HG03280 (cell line): Measurements from ENCODE around the gene NCAM2.

Source experiments
- ATAC-seq: cut with Tn5 transposase; IDR thresholded peaks from one replicate; pipeline ENCODE4 v1.9.1; 2021; ENCODE audit warnings: mild to moderate bottlenecking, moderate library complexity; ENCODE audit not compliant: unreplicated experiment

Gene NCAM2

DNA sequence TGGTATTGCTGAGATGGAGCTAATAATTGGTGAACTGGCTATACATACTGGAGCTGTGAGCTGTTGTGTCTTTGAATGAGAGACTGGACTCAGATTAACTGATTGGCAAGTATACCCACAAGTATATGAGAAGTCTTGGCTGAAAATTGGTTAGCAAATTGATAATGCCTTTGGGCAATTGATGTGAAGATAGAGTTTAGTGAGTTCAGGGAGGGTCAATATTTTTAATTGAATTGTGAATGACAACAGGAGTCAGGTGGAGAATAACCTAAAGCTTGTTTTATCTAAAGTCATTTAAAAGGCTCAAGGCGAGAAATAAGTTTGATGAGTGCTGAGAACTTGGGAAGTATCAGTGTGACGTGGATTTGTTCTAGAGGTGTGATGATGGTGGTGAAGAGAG is 27.5 kb downstream of the NCAM2 start:
- ATAC-seq: no peak

DNA sequence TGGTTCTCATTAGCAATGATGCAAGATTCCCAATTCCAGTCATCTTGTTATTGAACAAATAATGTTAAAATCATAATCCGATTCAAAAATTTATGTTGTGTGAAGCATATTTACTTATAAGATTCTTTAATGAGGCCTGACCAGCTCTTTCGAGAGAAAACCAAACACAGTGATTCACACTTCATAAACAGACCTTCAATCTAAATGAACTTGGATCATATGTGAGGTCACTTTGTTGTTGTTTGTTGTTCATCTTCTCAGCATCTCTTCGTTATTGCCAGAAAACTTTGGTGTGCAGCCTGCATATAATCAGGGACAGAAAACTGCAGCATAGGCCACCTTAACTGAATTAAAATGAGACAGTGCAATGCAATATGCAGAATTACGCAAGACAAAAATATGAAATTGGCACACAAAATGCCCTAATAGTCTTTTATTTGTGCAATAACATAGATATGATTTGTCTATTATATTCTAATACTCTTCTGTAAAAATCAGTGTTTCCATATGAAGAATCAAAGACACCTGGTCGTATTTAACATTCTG is 30.1 kb downstream of the NCAM2 start:
- no peak for ATAC-seq

DNA sequence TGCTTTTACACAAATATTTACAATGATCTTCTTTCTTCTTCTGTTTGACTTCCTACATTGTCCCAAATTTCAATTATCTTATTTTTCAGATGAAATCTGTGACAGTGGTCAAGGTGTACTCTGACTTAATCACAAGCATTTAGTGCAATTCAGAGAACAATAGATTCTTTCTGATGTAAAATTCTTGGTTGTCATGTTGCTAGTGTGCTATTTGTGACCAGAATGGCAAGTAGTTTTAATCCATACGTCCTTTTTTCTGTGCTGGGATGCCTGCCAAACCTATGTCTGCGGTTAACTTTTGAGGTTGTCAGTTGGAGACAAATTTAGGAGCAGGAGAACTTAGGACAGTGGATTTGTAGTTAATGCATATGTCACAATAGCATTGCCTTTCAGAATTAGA is 31.0 kb downstream of the NCAM2 start:
- ATAC-seq: no peak

DNA sequence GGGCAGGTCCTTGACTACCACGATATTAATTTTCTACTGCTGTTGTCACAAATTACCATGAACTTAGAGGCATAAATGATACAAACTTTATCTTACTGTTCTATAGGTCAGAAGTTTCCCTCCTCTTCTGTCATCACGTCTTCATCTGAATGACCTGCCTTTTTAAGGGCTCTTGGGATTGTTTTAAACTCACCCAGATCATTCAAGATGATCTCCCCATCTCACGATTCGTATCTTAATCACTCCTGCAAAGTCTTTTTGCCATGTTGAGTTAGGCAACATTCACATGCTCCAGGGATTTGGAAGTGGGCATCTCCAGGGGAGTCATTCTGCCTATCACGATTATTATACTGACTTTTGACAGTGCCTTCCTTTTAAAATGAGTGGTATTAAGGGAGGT is 32.1 kb downstream of the NCAM2 start:
- no peak for ATAC-seq

DNA sequence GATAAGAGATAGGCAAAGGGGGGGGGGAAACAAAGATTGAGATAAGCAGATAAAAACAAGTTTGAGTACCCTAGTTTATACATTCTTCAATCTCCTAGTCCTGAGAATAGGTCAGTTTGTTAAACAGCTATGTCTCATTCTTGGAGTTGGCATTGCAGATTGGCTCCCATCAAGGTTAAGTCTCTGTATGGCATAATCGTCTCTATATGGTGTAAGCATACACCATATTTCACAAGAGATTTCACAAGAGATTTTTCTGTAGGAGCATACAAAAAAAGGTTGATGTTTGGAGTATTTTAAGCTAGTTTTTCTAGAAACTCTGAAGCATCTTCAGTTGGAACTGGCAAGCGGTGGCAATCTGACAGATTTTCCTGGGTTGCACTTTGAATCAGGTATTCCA is 35.8 kb downstream of the NCAM2 start:
- ATAC-seq: no peak

DNA sequence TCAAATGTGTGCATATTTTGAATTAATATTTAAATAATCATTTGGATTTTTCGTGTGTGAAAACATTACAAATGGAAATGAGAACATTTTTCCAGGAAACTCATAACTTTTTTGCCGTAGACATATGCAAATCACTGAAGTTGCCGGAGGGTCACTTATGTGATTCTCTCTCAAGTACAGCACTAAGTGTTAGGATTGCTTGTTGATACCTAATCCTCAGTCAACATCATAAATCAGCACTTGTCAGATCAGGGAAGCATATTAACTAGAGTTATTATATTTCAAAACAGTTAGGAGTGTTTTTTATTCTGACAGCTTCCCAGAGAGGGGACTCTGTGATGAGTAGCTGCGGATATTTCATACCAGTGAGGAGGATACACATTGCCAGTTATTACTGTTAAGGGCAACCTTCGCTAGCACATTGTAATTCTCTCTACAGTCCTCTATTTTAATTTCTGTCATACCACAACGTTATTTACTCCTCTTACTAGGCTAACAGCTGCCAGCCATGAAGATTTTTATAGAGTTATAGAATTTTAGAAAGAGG is 41.5 kb downstream of the NCAM2 start:
- no peak for ATAC-seq

DNA sequence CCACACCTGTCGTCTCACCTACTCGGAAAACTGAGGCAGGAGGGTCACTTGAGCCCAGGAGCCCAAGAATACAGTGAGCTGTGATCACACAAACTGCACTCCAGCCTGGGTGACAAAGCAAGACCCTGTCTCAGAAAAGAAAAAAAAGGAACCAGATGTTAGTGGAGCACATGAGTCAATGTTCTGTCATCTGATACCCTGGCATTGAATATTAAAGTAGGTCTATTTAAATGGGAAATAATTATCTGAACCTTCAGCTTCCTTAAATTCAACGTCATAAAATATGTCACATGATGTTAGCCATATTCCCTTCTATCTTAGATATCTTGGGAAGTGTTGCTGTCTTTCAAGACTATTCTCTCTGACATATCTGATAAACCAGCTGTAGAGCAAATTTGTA is 47.3 kb downstream of the NCAM2 start:
- no peak for ATAC-seq

DNA sequence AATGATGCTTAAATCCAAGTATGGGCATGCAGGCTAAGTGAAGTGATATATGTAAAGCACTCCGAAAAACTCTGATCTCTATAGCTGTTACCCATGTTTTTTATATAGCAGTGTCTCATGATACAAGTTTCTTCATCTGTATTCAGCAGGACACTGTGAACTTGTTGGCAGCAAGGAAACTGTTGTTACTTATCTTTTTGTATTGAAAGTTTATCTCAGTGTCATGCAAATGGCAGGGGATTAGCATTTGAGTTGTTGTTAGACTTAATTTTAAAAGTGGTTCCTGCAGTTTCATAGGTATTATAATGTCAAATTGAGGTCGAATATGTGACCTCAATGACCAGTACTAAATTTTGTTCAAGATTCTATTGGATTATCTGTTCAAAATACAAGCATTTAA is 47.9 kb downstream of the NCAM2 start:
- ATAC-seq: no peak

DNA sequence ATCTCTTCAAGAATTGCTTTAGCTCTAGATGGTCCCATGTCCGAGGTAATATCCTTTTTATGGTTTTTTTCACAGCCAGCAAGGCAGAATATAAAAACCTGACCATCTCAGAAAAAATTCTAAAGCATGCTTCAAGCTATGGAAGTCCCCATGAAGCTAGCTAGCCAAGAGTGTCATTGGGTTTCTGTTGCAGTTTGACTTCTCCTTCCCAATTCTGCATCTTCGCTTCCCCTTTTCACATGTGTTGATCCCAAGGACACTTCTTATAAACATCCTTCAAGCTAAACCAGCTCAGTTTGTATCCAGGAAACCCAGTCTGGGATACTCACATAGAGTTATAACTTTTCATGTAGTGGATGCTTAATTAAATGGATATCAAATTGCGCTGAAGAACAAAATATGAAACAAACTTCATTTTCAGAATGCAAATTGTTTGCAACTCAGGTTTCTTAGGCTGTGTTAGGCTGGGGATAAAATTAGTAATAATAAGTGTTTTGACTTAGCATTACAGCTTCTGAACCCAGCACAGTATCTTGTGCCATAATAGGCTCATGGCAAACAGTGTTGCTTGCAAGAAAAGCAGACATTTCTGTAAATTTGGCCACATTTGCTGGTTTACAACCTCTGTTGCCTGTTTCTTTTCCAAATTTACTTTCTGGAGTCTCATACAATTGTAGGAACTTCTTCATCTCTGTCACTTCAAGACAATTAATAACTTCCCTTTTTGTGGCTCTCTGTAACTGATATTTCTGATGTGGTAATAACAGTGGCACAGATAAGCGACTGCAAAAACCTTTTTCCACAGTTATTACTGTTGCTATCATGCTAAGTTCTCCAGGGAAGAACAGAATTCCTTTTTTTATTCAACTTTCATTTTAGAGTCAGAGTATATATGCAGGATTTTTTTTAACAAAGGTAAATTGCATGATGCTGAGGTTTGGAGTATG is 53.2 kb downstream of the NCAM2 start:
- no peak for ATAC-seq

DNA sequence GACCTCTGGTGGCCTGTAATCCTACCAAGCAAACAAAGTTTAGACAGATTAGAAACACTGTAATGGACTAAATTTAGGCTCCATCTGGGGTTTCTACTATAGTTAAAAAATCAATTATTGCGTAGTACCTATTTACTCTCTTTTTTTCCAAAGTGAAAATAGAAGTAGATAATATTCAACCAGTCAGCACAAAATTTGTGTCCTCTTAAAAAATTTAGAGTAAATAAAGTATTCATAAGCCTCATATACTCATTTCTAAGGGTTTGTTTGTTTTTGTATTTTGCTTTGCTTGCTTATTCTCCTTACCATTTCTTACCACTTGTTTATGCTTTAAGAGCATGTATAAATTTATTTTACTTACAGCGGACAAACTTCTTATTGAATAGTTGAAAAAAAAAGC is 54.5 kb downstream of the NCAM2 start:
- no peak for ATAC-seq

DNA sequence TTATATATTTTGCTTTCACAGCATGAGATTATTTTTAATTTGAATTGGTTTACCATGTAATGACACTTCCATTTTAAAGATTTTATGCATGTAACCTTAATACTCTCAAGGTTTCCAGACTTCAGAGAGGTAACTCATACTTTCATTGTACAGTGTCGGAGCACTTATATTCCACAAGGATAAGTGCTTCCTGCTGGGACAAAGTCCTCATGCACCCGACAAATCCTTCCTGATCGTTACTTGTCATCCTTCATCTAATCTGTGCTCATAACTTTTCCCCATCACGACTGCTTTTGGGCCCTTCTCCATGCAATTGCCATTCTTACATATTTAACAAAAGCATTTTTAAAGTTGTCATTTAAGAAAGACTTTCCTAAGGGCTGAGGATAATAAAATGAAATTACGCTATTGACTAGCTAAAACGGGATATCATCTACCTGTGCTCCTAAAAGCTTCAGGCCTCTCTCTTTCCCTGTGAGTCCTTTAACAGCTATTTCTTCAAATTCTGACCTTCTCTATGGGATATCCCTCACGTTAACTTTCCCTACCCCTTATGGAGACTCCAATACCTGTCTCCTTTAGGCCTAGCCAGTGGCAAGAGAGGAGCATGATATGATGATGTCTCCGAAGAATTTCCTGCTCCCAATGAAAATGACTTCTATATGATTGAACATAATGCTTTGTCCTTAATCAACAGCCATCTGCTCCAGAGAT is 59.3 kb downstream of the NCAM2 start:
- ATAC-seq: no peak

DNA sequence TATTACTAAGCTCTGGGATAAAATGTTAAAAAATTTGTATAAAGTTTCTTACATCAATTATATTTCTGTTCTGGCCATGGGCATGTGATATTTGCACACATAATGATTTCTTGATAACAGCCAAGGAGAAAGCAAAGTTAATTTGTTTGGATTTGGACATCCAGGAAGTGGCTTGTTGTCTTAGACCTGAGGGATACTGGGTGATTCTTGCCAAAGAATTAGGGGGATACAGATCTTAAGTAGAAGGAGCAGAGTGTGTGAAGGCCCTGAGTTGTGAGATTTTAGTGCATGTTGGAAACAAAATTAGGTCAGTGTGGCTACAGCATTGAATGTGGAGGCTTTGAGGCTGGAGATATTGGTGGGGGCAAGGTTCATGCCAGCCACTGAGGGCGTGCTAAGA is 65.6 kb downstream of the NCAM2 start:
- no peak for ATAC-seq

DNA sequence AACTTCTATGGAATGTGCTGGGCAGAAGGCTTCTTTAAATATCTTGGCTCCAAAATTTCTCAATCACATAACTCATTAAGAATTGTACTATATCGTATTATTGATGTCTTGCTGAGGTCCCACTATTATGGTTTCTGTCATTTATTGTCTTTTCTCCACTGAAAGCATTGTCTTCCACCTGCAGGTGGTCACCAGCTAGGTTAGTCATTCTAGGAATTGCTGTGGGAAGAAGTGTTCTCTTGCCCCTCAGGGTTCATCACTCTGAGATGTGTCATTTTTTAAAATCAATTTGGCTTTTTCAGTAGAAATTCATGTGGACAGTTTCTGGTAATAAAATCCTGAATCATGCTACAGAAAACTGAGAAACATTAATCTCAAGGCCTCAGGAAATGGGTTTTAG is 66.1 kb downstream of the NCAM2 start:
- no peak for ATAC-seq

DNA sequence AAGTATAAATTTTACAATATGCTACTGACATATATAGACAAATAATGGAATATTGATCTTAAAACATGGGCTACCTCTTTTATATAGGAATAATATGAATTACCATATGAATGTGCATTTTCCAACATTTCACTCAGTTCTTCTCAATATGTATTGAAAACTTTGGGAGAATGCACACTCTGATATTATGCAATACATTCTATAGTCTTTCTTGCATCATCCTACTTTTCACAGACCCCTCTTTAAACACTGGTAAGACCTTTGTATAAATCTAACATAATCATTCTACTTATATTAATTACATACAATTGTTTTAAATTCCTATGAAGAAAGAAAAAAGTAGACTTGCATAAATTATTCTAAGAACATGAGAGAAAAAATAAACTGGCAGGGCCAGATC is 69.2 kb downstream of the NCAM2 start:
- no peak for ATAC-seq

DNA sequence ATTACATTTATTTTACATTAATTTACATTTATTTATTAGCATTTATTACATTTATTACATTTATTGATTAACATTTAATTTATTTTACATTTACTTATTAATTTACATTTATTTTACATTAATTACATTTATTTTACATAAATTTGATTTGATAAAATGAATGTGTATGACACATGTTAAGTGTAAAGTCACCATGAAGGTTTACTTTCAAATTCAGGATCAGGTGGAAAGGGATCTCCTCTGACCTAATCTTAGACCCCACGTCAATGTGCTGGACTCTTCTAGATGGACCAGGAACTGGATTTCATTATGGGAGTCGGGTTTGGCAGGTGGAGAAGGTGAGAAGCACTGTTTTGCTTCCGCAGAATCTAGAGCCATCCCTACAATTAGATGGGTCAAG is 76.1 kb downstream of the NCAM2 start:
- no peak for ATAC-seq

DNA sequence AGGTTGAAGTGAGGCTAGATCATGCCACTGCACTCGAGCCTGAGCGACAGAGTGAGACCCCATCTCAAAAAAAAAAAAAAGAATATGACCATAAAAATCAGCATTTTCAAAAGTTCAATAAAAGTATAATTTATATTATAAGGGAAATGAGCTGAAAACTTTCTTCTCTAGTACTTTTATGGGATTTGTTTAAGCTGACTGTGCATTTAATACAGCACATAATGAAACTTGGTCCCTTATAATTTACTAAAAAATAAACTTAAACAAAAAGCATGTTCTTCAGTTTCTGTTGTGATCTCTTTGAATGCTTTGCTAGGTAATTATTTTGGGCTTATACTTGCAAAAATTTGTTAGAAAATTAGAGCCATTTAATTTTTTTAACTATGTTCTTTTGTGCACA is 77.8 kb downstream of the NCAM2 start:
- no peak for ATAC-seq

DNA sequence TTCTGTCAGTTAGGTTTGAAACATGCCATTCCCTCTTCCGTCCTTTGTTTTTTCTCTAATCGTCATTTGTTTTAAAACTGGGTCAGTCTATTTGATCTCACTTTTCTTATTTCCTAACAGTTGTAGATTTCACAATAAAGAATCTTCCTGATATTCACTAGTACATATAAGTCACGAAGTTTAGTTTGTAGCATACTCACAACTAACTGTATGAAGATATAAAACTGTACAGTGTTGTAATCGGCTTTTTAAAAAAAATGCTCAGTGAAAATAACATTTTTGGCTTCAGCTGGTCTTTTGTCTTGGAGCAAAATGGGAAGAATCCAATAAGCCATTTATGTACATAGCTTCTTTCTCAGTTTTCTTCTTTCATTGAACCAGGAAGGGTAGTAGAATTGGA is 78.3 kb downstream of the NCAM2 start:
- ATAC-seq: no peak

DNA sequence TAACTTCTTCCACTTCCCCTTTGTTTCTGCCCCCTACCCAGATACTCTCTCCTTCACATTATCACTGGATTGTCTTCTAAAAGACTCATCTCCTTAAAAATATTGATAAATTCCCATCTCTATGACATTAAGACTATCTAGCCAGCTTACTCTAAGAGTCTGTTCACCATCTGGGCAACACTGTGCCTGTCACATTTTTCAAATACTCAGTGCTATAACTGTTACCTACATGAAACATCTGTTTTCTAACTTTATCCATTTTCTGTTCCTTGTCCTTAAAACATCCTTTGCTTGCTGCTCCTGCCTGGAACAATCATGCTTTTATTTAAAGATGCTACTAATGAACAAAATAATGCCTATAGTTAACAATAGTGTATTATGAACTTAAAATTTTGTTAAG is 81.4 kb downstream of the NCAM2 start:
- no peak for ATAC-seq

DNA sequence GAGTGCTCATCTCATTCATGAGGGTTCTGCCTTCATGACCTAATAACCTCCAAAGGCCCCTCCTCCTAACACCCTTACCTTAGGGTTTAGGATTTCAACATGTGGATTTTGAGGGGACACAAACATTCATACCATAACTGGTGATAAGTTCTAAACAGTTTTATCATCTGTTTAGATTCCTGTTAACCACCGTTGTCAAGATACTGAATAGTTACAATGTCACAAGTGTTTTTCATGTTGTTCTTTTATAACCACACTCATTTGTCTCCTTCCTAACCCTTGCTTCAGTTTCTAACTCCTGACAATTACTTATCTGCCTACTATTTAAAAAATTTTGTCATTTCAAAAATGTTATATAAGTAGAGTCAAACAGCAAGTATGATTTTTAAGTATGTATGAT is 86.0 kb downstream of the NCAM2 start:
- ATAC-seq: no peak

DNA sequence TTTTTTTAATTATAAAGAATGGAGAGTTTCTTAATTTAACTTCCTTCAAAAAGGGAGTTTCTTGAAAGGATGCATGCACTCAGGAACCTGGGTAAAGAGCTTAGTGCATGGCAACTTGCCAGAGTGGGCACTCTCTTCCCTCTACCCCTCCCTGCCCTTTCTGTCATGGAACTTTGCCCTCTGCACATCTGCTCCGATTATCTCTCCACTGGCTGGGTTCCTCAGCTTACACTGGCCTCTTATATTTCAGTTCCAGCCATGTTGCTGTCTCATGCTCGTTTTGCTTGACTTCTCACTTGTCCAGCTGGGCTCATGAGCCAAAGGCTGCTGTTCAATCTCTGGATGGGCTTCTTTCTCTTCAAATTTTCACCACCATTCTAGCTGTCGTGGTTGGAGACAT is 87.0 kb downstream of the NCAM2 start:
- no peak for ATAC-seq

DNA sequence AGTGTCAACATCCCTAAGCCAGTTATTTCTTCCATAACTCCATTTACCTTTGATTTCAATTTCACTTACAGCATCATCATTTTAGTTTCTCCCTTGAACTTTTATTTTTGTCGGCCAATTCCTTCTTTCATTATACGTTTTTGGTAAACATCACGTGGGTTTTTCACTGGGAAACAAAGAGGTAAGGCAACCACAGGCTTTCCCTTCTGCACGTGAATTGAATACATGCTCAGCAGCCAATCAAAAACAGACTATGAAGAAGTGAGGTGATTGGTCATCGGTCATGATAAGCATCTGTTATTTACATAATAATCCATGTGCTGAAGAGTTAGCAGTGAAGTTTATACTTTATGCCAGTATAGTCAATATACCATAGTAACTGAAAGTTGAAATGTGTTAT is 98.7 kb downstream of the NCAM2 start:
- no peak for ATAC-seq

DNA sequence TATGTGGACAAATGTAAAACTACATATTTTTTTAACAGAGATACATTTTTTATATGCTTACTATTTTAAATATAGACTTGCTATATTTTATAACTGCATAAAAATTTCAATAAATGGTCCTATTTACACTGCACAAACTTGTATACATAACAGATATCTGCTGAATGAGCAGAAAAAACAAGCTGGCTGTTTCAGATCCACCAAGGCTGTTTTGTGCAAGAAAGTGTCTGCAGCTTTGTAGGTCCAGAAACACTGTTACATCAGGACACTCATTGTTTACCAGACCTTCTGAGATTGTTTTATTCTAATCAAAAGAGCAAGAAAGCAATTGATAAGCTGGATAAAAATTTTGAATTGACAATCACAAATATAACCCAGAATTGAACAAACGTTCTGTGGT is 99.3 kb downstream of the NCAM2 start:
- ATAC-seq: no peak
